SU-DHL-6 (cell line): ENCODE results near the gene PRCC.

Source experiments
- H2AFZ ChIP-seq: fragments of 200-600 bp; sonication (generic); 2 replicates; pipeline ENCODE4 v1.6.1; 2014; ENCODE audit warnings: low read depth, mild to moderate bottlenecking, moderate library complexity, mixed read lengths, antibody characterized with exemption, low read length; ENCODE audit not compliant: severe bottlenecking
- H3F3A ChIP-seq: fragments of 200-600 bp; shearing (Covaris generic); 2 replicates; pipeline ENCODE4 v1.6.0; 2016; ENCODE audit warnings: antibody characterized with exemption, mild to moderate bottlenecking; ENCODE audit not compliant: insufficient read depth
- H3K27ac ChIP-seq: fragments of 200-600 bp; sonication (generic); 2 replicates; pipeline ENCODE4 v1.5.1; 2016; ENCODE audit warnings: low read depth, mild to moderate bottlenecking, low read length, moderate library complexity, mixed read lengths
- H3K27me3 ChIP-seq: fragments of 200-600 bp; sonication (generic), shearing (Covaris generic); 2 replicates; pipeline ENCODE4 v1.6.0; 2014; ENCODE audit warnings: mild to moderate bottlenecking, low read length
- H3K36me3 ChIP-seq: fragments of 200-600 bp; sonication (generic); 2 replicates; pipeline ENCODE4 v1.6.1; 2014; ENCODE audit warnings: mild to moderate bottlenecking, low read length, mixed read lengths
- H3K4me2 ChIP-seq: fragments of 300-600, 200-600 bp; shearing (Covaris generic), sonication (generic); 2 replicates; pipeline ENCODE4 v1.6.0; 2014; ENCODE audit warnings: low read length, low read depth, mild to moderate bottlenecking; ENCODE audit not compliant: poor library complexity, severe bottlenecking
- H3K4me3 ChIP-seq: fragments of 200-600 bp; sonication (generic); 2 replicates; pipeline ENCODE4 v1.5.1; 2014; ENCODE audit warnings: antibody characterized with exemption, low read length, mild to moderate bottlenecking, mixed read lengths; ENCODE audit not compliant: insufficient read depth, poor library complexity, severe bottlenecking
- H3K79me2 ChIP-seq: fragments of 200-600 bp; sonication (generic); 2 replicates; pipeline ENCODE4 v1.6.1; 2014; ENCODE audit warnings: mild to moderate bottlenecking, low read length, moderate library complexity; ENCODE audit not compliant: insufficient read depth
- H3K9ac ChIP-seq: fragments of 200-600 bp; sonication (generic); 2 replicates; pipeline ENCODE4 v1.7.0; 2014; ENCODE audit warnings: mild to moderate bottlenecking, low read length
- H3K9me2 ChIP-seq: fragments of 200-600 bp; sonication (generic); replicated peaks from 2 replicates; pipeline ENCODE4 v1.6.1; 2014; ENCODE audit warnings: low read length; ENCODE audit not compliant: insufficient read depth
- H3K9me3 ChIP-seq: fragments of 200-600 bp; sonication (generic); 2 replicates; pipeline ENCODE4 v1.6.1; 2014; ENCODE audit warnings: low read length, mixed read lengths; ENCODE audit not compliant: insufficient read depth
- H4K20me1 ChIP-seq: fragments of 200-600 bp; sonication (generic); 2 replicates; pipeline ENCODE4 v1.6.1; 2014; ENCODE audit warnings: low read depth, mild to moderate bottlenecking, antibody characterized with exemption, low read length, moderate library complexity, mixed read lengths
- CTCF ChIP-seq: fragments of 200-600 bp; sonication (generic); IDR thresholded peaks from one replicate; pipeline ENCODE4 v1.5.1; 2017; ENCODE audit warnings: antibody characterized with exemption, mild to moderate bottlenecking, low read length, moderate library complexity; ENCODE audit not compliant: insufficient read depth, poor library complexity, severe bottlenecking
- EZH2phosphoT487 ChIP-seq: fragments of 200-600 bp; sonication (generic), shearing (Covaris generic); conservative IDR thresholded peaks from 2 replicates; pipeline ENCODE4 v1.6.1; 2018; ENCODE audit warnings: mild to moderate bottlenecking, antibody characterized with exemption, low read length, moderate library complexity, mixed read lengths

Gene PRCC

GRCh38 chr1:156801409-156802121 is 34.2 kb downstream of the PRCC start:
- Histone ChIP-seq H3K4me2 (no peak overlapping the region), H3F3A (peaks cover 5% of the 10 kb centered on the region; the same call in 1 of the 2 replicates), H3K27ac (no peak overlapping the region)

GRCh38 chr1:156802421-156802935 is 35.1 kb downstream of the PRCC start:
- H3K9me2 ChIP-seq, result no peaks in the 10 kb centered on the region
- peaks cover 14% of the 10 kb centered on the region; the same call in 1 of the 2 replicates for H3K36me3 ChIP-seq
- no peaks in the 10 kb centered on the region; the same call in 1 of the 2 replicates for H4K20me1 ChIP-seq
- no peaks in the 10 kb centered on the region for H3F3A ChIP-seq
- no peak overlapping the region for H2AFZ ChIP-seq
- no peaks in the 10 kb centered on the region for H3K27me3 ChIP-seq
- H3K9me3 ChIP-seq, result no peaks in the 10 kb centered on the region
- no peak overlapping the region for H3K4me3 ChIP-seq
- no peaks in the 10 kb centered on the region for H3K79me2 ChIP-seq
- TF ChIP-seq EZH2phosphoT487, result no peak
- TF ChIP-seq CTCF, result no peak
- H3K4me2 ChIP-seq, result no peak overlapping the region
- no peak overlapping the region for H3K9ac ChIP-seq
- no peak overlapping the region for H3K27ac ChIP-seq

More at GRCh38 chr1:156801409-156802121, 34.2 kb downstream of the PRCC start:
- no peak overlapping the region for H3K4me3 ChIP-seq
- H3K79me2 ChIP-seq, result no peaks in the 10 kb centered on the region
- no peaks in the 10 kb centered on the region for H3K9me3 ChIP-seq
- H3K9me2 ChIP-seq, result no peaks in the 10 kb centered on the region
- TF ChIP-seq EZH2phosphoT487 (no peak), CTCF (no peak)
- H3K9ac ChIP-seq, result no peak overlapping the region
- no peak overlapping the region for H2AFZ ChIP-seq
- no peaks in the 10 kb centered on the region; the same call in 1 of the 2 replicates for H4K20me1 ChIP-seq
- H3K36me3 ChIP-seq, result peaks cover 18% of the 10 kb centered on the region
- H3K27me3 ChIP-seq, result no peaks in the 10 kb centered on the region

GRCh38 chr1:156803086-156803851 is 35.9 kb downstream of the PRCC start:
- H3K36me3 ChIP-seq, result peaks cover 6% of the 10 kb centered on the region; the same call in 1 of the 2 replicates
- H3K9ac ChIP-seq, result no peak overlapping the region
- H3F3A ChIP-seq, result no peaks in the 10 kb centered on the region
- no peak overlapping the region for H3K4me3 ChIP-seq
- no peaks in the 10 kb centered on the region; the same call in 1 of the 2 replicates for H4K20me1 ChIP-seq
- TF ChIP-seq CTCF, result no peak
- no peak for TF ChIP-seq EZH2phosphoT487
- no peak overlapping the region for H3K4me2 ChIP-seq
- no peaks in the 10 kb centered on the region for H3K79me2 ChIP-seq
- H3K27ac ChIP-seq, result no peak overlapping the region
- H3K27me3 ChIP-seq, result no peaks in the 10 kb centered on the region
- no peaks in the 10 kb centered on the region for H3K9me2 ChIP-seq
- H2AFZ ChIP-seq, result no peak overlapping the region
- no peaks in the 10 kb centered on the region for H3K9me3 ChIP-seq
